GF-D8 (cell line): ENCODE data around the gene IL15.
"Not testable (repeated sequence)": the region's sequence is repeated elsewhere in the genome, so short reads cannot be mapped to it uniquely, and the experiment has no call there.

ENCODE experiments used
- DNase-seq: peaks from one replicate; lab custom pipeline; 2025; lab: John Stamatoyannopoulos, UW

Gene IL15

GRCh38 chr4:141636082-141636770, at the start of gene IL15:
TSS of gene IL15 (plus strand) at chr4:141636583. CDS start at chr4:141719465, 82,882 bp downstream.
- DNase-seq = no peak

GRCh38 chr4:141587897-141588296, 48.5 kb upstream of the IL15 start:
- no peak for DNase-seq

GRCh38 chr4:141595531-141595930, 40.9 kb upstream of the IL15 start:
- no peak for DNase-seq

- no peak for DNase-seq
These were observed 36.5 kb upstream of the IL15 start for GRCh38 chr4:141599853-141600252.

- not testable (repeated sequence) for DNase-seq
These were observed 31.7 kb upstream of the IL15 start for GRCh38 chr4:141604683-141605082.

GRCh38 chr4:141605425-141605856, 30.9 kb upstream of the IL15 start:
- no peak for DNase-seq

GRCh38 chr4:141609243-141609642, 27.1 kb upstream of the IL15 start:
- no peak for DNase-seq

GRCh38 chr4:141610365-141610764, 26.0 kb upstream of the IL15 start:
- DNase-seq = no peak

GRCh38 chr4:141614878-141615586, 21.4 kb upstream of the IL15 start:
- DNase-seq = no peak

GRCh38 chr4:141615587-141615918, 20.8 kb upstream of the IL15 start:
- not testable (repeated sequence) for DNase-seq

- no peak for DNase-seq
These were observed 15.7 kb upstream of the IL15 start for GRCh38 chr4:141620715-141621114.

GRCh38 chr4:141625023-141625422, 11.4 kb upstream of the IL15 start:
- DNase-seq = no peak

GRCh38 chr4:141630854-141631253, 5.5 kb upstream of the IL15 start:
- DNase-seq = no peak

- no peak for DNase-seq
These were observed 674 bp upstream of the IL15 start for GRCh38 chr4:141635736-141636081.

- DNase-seq = no peak
These were observed 533 bp downstream of the IL15 start for GRCh38 chr4:141636771-141637460.

- DNase-seq = no peak
These were observed 1.2 kb downstream of the IL15 start for GRCh38 chr4:141637565-141637964.

- DNase-seq = no peak
These were observed 1.8 kb downstream of the IL15 start for GRCh38 chr4:141638230-141638629.

- DNase-seq = no peak
These were observed 4.3 kb downstream of the IL15 start for GRCh38 chr4:141640696-141641095.

GRCh38 chr4:141642063-141642462, 5.7 kb downstream of the IL15 start:
- no peak for DNase-seq

- no peak for DNase-seq
These were observed 6.3 kb downstream of the IL15 start for GRCh38 chr4:141642711-141643110.

GRCh38 chr4:141643557-141643956, 7.2 kb downstream of the IL15 start:
- DNase-seq = no peak

GRCh38 chr4:141645611-141646340, 9.4 kb downstream of the IL15 start:
- DNase-seq = no peak

- no peak for DNase-seq
These were observed 10.6 kb downstream of the IL15 start for GRCh38 chr4:141646969-141647368.
